Stomach smooth muscle (tissue), 2 donors: ENCODE data around the gene DAB1.

Experiments
- H3K27ac ChIP-seq: one replicate; pipeline ENCODE4 v1.7.0; 2013; ENCODE audit warnings: mild to moderate bottlenecking, low read length, inconsistent platforms
- H3K27me3 ChIP-seq, 2 donors: one replicate each; pipeline ENCODE4 v1.7.0; 2013; ENCODE audit warnings: low read length in 2 of 2; ENCODE audit not compliant: insufficient read depth in 2 of 2, control insufficient read depth in 1 of 2
- H3K36me3 ChIP-seq, 2 donors: one replicate each; pipeline ENCODE4 v1.7.0; 2013; ENCODE audit warnings: low read length in 2 of 2; ENCODE audit not compliant: control insufficient read depth in 2 of 2, insufficient read depth in 2 of 2
- H3K4me1 ChIP-seq: one replicate; pipeline ENCODE4 v1.7.0; 2013; ENCODE audit warnings: low read length; ENCODE audit not compliant: control insufficient read depth, insufficient read depth
- H3K4me3 ChIP-seq, 2 donors: one replicate each; pipeline ENCODE4 v1.7.0; 2013; ENCODE audit warnings: low read length in 2 of 2
- H3K9ac ChIP-seq, 2 donors: one replicate each; pipeline ENCODE4 v1.7.0; 2013; ENCODE audit warnings: low read length in 2 of 2, mild to moderate bottlenecking in 1 of 2
- H3K9me3 ChIP-seq, 2 donors: one replicate each; pipeline ENCODE4 v1.7.0; 2013; ENCODE audit warnings: low read length in 2 of 2; ENCODE audit not compliant: control insufficient read depth in 2 of 2
- donor health status: healthy.
- donor health status: Pancreatic carcinoma.

The DAB1 gene

GRCh38 chr1:57086154-57086553 lies 337.7 kb downstream of the DAB1 start:
- Histone ChIP-seq H3K9me3 (no peaks in the 10 kb centered on the region), H3K4me1 (peaks cover 3% of the 10 kb centered on the region), H3K9ac (no peak overlapping the region), H3K36me3 (no peaks in the 10 kb centered on the region), H3K27ac (no peak overlapping the region), H3K27me3 (no peaks in the 10 kb centered on the region), H3K4me3 (no peak overlapping the region)

GRCh38 chr1:57084701-57085100 lies 339.2 kb downstream of the DAB1 start:
- Histone ChIP-seq H3K27me3 (no peaks in the 10 kb centered on the region), H3K4me3 (no peak overlapping the region), H3K9ac (no peak overlapping the region), H3K36me3 (no peaks in the 10 kb centered on the region), H3K4me1 (peaks cover 3% of the 10 kb centered on the region), H3K27ac (no peak overlapping the region), H3K9me3 (no peaks in the 10 kb centered on the region)

- peaks cover 3% of the 10 kb centered on the region for H3K4me1 ChIP-seq
- H3K4me3 ChIP-seq, result no peak overlapping the region
- H3K27me3 ChIP-seq, result no peaks in the 10 kb centered on the region
- H3K9me3 ChIP-seq, result no peaks in the 10 kb centered on the region
- H3K9ac ChIP-seq, result no peak overlapping the region
- no peaks in the 10 kb centered on the region for H3K36me3 ChIP-seq
- H3K27ac ChIP-seq, result no peak overlapping the region
Measured at GRCh38 chr1:57082711-57083439, 341.0 kb downstream of the DAB1 start.

GRCh38 chr1:57079454-57080157 lies 344.3 kb downstream of the DAB1 start:
- H3K9ac ChIP-seq, result no peak overlapping the region
- H3K9me3 ChIP-seq, result no peaks in the 10 kb centered on the region
- H3K27me3 ChIP-seq, result no peaks in the 10 kb centered on the region
- no peak overlapping the region for H3K4me3 ChIP-seq
- peaks cover 3% of the 10 kb centered on the region for H3K4me1 ChIP-seq
- H3K36me3 ChIP-seq, result no peaks in the 10 kb centered on the region
- no peak overlapping the region for H3K27ac ChIP-seq

- Histone ChIP-seq H3K27me3 (no peaks in the 10 kb centered on the region), H3K36me3 (no peaks in the 10 kb centered on the region), H3K4me1 (no peaks in the 10 kb centered on the region), H3K4me3 (no peak overlapping the region), H3K9ac (no peak overlapping the region), H3K27ac (no peak overlapping the region), H3K9me3 (no peaks in the 10 kb centered on the region)
Measured at GRCh38 chr1:57072401-57073110, 351.3 kb downstream of the DAB1 start.

GRCh38 chr1:57067863-57068262 lies 356.0 kb downstream of the DAB1 start:
- Histone ChIP-seq H3K27me3 (no peaks in the 10 kb centered on the region), H3K27ac (no peak overlapping the region), H3K9me3 (no peaks in the 10 kb centered on the region), H3K4me1 (peaks cover 3% of the 10 kb centered on the region), H3K9ac (no peak overlapping the region), H3K4me3 (peak overlapping the region in 1 of 2 donors; percentile 33), H3K36me3 (no peaks in the 10 kb centered on the region)

- Histone ChIP-seq H3K27ac (no peak overlapping the region), H3K36me3 (no peaks in the 10 kb centered on the region), H3K4me1 (peaks cover 3% of the 10 kb centered on the region), H3K4me3 (no peak overlapping the region), H3K9me3 (no peaks in the 10 kb centered on the region), H3K9ac (no peak overlapping the region), H3K27me3 (no peaks in the 10 kb centered on the region)
Measured at GRCh38 chr1:57066980-57067610, 356.8 kb downstream of the DAB1 start.

- H3K4me3 ChIP-seq, result no peak overlapping the region
- H3K9me3 ChIP-seq, result no peaks in the 10 kb centered on the region
- H3K9ac ChIP-seq, result no peak overlapping the region
- no peaks in the 10 kb centered on the region for H3K36me3 ChIP-seq
- no peaks in the 10 kb centered on the region for H3K27me3 ChIP-seq
- H3K4me1 ChIP-seq, result peaks cover 3% of the 10 kb centered on the region
- H3K27ac ChIP-seq, result no peak overlapping the region
Measured at GRCh38 chr1:57065442-57065841, 358.4 kb downstream of the DAB1 start.

GRCh38 chr1:57064379-57065140 lies 359.3 kb downstream of the DAB1 start:
- Histone ChIP-seq H3K36me3 (no peaks in the 10 kb centered on the region), H3K27me3 (no peaks in the 10 kb centered on the region), H3K9me3 (no peaks in the 10 kb centered on the region), H3K9ac (no peak overlapping the region), H3K4me1 (peaks cover 3% of the 10 kb centered on the region), H3K27ac (no peak overlapping the region), H3K4me3 (no peak overlapping the region)
